CD4-positive, alpha-beta T cell (primary cell): ENCODE results near the gene CRYBA2. TPM values are rescaled to one million over a fixed set of nuclear protein-coding genes. Genes with fewer than 3 reads are reported as not detected.

ENCODE experiments used
- ATAC-seq: fragments of 200-7000 bp; cut with Tn5 transposase; one replicate; pipeline ENCODE4 v1.10.0; 2022; ENCODE audit warnings: mild to moderate bottlenecking; ENCODE audit not compliant: poor library complexity
- CTCF ChIA-PET: fragments of 350-600 bp; sonication (Branson Sonifier 250); formaldehyde crosslinking; loops from one replicate; lab custom pipeline; 2021; ENCODE audit warnings: antibody characterized with exemption, inconsistent platforms; lab: Charles Lee
- POLR2A ChIA-PET: fragments of 350-600 bp; sonication (Branson Sonifier 250); formaldehyde crosslinking; loops from one replicate; lab custom pipeline; 2021; ENCODE audit warnings: antibody characterized with exemption, inconsistent platforms; lab: Charles Lee
- DNase-seq, 14 experiments: peaks; one replicate each; pipeline ENCODE4 v3.0.0-alpha.2; 2013 to 2020; ENCODE audit warnings: mixed read lengths in 2 of 14
- H3K27ac ChIP-seq, 2 donors: one replicate each; pipeline versions ENCODE4 v1.5.1 to v1.7.0; 2013; ENCODE audit warnings: low read length in 2 of 2, low read depth in 1 of 2, mild to moderate bottlenecking in 1 of 2
- H3K27me3 ChIP-seq, 2 experiments: 1 replicate in 1 of 2; 2 replicates in 1 of 2; pipeline versions ENCODE4 v1.6.1 to v1.7.0; 2013; ENCODE audit warnings: low read length in 2 of 2, control low read depth in 1 of 2, mild to moderate bottlenecking in 1 of 2, moderate library complexity in 1 of 2; ENCODE audit not compliant: insufficient read depth in 2 of 2, control insufficient read depth in 1 of 2
- H3K36me3 ChIP-seq: one replicate; pipeline ENCODE4 v1.6.1; 2013; ENCODE audit warnings: low read length, control low read depth; ENCODE audit not compliant: insufficient read depth
- H3K4me1 ChIP-seq: one replicate; pipeline ENCODE4 v1.6.1; 2013; ENCODE audit warnings: low read length, control low read depth; ENCODE audit not compliant: insufficient read depth
- H3K4me3 ChIP-seq: one replicate; pipeline ENCODE4 v1.5.1; 2013; ENCODE audit warnings: mild to moderate bottlenecking, low read length, moderate library complexity
- H3K9me3 ChIP-seq, 2 experiments: 1 replicate in 1 of 2; 2 replicates in 1 of 2; pipeline versions ENCODE4 v1.6.1 to v1.7.0; 2013; ENCODE audit warnings: low read length in 2 of 2, mild to moderate bottlenecking in 2 of 2, control low read depth in 1 of 2, moderate library complexity in 1 of 2; ENCODE audit not compliant: control insufficient read depth in 1 of 2, insufficient read depth in 1 of 2
- H3K27ac Mint-ChIP-seq: one replicate; pipeline ENCODE4 v1.8.0; 2020; ENCODE audit warnings: mixed read lengths
- H3K27me3 Mint-ChIP-seq: one replicate; pipeline ENCODE4 v1.8.0; 2021; ENCODE audit warnings: mixed read lengths
- H3K36me3 Mint-ChIP-seq: one replicate; pipeline ENCODE4 v1.8.0; 2021; ENCODE audit warnings: low read depth, mixed read lengths
- H3K4me1 Mint-ChIP-seq: one replicate; pipeline ENCODE4 v1.8.0; 2021; ENCODE audit warnings: low read depth, mixed read lengths
- H3K4me3 Mint-ChIP-seq: one replicate; pipeline ENCODE4 v1.8.0; 2020; ENCODE audit warnings: mild to moderate bottlenecking, mixed read lengths
- H3K9me3 Mint-ChIP-seq: one replicate; pipeline ENCODE4 v1.8.0; 2020; ENCODE audit warnings: mixed read lengths
- CTCF ChIP-seq: fragments of 200-600 bp; IDR thresholded peaks from one replicate; pipeline ENCODE4 v1.8.0; 2022; ENCODE audit warnings: antibody characterized with exemption, mild to moderate bottlenecking
- intact Hi-C, 2 experiments: fragments of 100-400 bp; cut with DNase I in 1 of 2; cut with micrococcal nuclease in 1 of 2; formaldehyde crosslinking; loops; one replicate each; pipeline versions ENCODE4 v1.15.1 to v1.9.0; 2023 to 2025; cut with DNase I, micrococcal nuclease
- total RNA-seq, 174 experiments: library from RNA in 2 of 174; stranded (reverse) in 2 of 174; gene quantifications; one replicate each; pipeline ENCODE4 v1.2.3 and lab custom pipeline; 2021 to 2026

Gene CRYBA2
- total RNA-seq, 2 experiments from 2014 or later: not detected

GRCh38 chr2:218995972-218996711, 2.9 kb upstream of the CRYBA2 start:
- intact Hi-C loops: no loop called here
- H3K27me3 ChIP-seq: peaks cover 81 to 83% of the 10 kb centered on the region in 2 experiments
- no peaks in the 10 kb centered on the region for H3K36me3 Mint-ChIP-seq

GRCh38 chr2:218995561-218995960, 2.3 kb upstream of the CRYBA2 start:
- Histone ChIP-seq H3K27me3 (peaks cover 81 to 83% of the 10 kb centered on the region in 2 experiments), H3K9me3 (peaks cover 0 to 23% of the 10 kb centered on the region in 2 experiments), H3K27ac (no peak overlapping the region), H3K4me3 (no peak overlapping the region), H3K36me3 (no peaks in the 10 kb centered on the region), H3K4me1 (peaks cover 32% of the 10 kb centered on the region)
- peaks cover 18% of the 10 kb centered on the region for H3K4me1 Mint-ChIP-seq
- no peak for ATAC-seq
- DNase-seq: no peak
- intact Hi-C loops: no loop called here
- H3K4me3 Mint-ChIP-seq: no peak overlapping the region
- H3K9me3 Mint-ChIP-seq: no peaks in the 10 kb centered on the region
- TF ChIP-seq CTCF: no peak
- H3K36me3 Mint-ChIP-seq: no peaks in the 10 kb centered on the region
- POLR2A ChIA-PET: interaction anchor here (1.1 kb wide), 1 partner anchor 14 kb away, joined by 3 read pairs; no protein-coding TSS in a partner anchor
- peaks cover 87% of the 10 kb centered on the region for H3K27me3 Mint-ChIP-seq
- no peak overlapping the region for H3K27ac Mint-ChIP-seq
- CTCF ChIA-PET: interaction anchor here (0.8 to 4.3 kb wide), 12 partner anchors 13 to 393 kb away, joined by 3 to 30 read pairs (median 4); partner anchors contain the start of gene WNT10A

More at GRCh38 chr2:218995972-218996711, 2.9 kb upstream of the CRYBA2 start:
- Histone ChIP-seq H3K27ac (no peak overlapping the region), H3K4me3 (peak overlapping the region; percentile 14), H3K4me1 (peaks cover 36% of the 10 kb centered on the region), H3K36me3 (no peaks in the 10 kb centered on the region), H3K9me3 (peaks cover 0 to 25% of the 10 kb centered on the region in 2 experiments)
- Mint-ChIP-seq H3K27me3 (peaks cover 86% of the 10 kb centered on the region), H3K4me3 (no peak overlapping the region), H3K4me1 (peaks cover 18% of the 10 kb centered on the region), H3K9me3 (no peaks in the 10 kb centered on the region), H3K27ac (no peak overlapping the region)
- CTCF ChIA-PET: interaction anchor here (0.6 to 4.3 kb wide), 11 partner anchors 9 to 771 kb away, joined by 3 to 30 read pairs (median 5); no protein-coding TSS in a partner anchor
- peak; percentile 81 for ATAC-seq
- peak; percentile 58 to 86 (median 72) for DNase-seq
- POLR2A ChIA-PET: interaction anchor here (1.1 kb wide), 1 partner anchor 14 kb away, joined by 3 read pairs; no protein-coding TSS in a partner anchor
- TF ChIP-seq CTCF: peak; percentile 82

- intact Hi-C loops: no loop called here
These were observed 398 bp downstream of the CRYBA2 start for GRCh38 chr2:218992703-218993344.

More at GRCh38 chr2:218992703-218993344, 398 bp downstream of the CRYBA2 start:
- H3K4me3 Mint-ChIP-seq: no peak overlapping the region
- ATAC-seq: no peak
- Histone ChIP-seq H3K27ac (no peak overlapping the region), H3K4me1 (peaks cover 32% of the 10 kb centered on the region), H3K36me3 (no peaks in the 10 kb centered on the region), H3K27me3 (peaks cover 91 to 95% of the 10 kb centered on the region in 2 experiments), H3K9me3 (peaks cover 0 to 15% of the 10 kb centered on the region in 2 experiments), H3K4me3 (no peak overlapping the region)
- H3K36me3 Mint-ChIP-seq: no peaks in the 10 kb centered on the region
- ChIA-PET CTCF (interaction anchor here (1.3 to 1.5 kb wide), 2 partner anchors 13 kb away, joined by 4 to 5 read pairs; no protein-coding TSS in a partner anchor), POLR2A (no interaction called here)
- H3K4me1 Mint-ChIP-seq: peaks cover 18% of the 10 kb centered on the region
- H3K27me3 Mint-ChIP-seq: peaks cover 92% of the 10 kb centered on the region
- H3K9me3 Mint-ChIP-seq: no peaks in the 10 kb centered on the region
- no peak overlapping the region for H3K27ac Mint-ChIP-seq
- no peak for TF ChIP-seq CTCF
- no peak for DNase-seq
